Esophagus muscularis mucosa (tissue), 4 donors: ENCODE data around the gene DPP9.

ENCODE experiments used
- EP300 ChIP-seq: sonication (generic); formaldehyde crosslinking; IDR thresholded peaks from one replicate; pipeline ENCODE4 v1.6.1; 2017; ENCODE audit warnings: antibody characterized with exemption
- POLR2A ChIP-seq: fragments of 450-650 bp; IDR thresholded peaks from one replicate; pipeline ENCODE4 v1.6.1; 2017; ENCODE audit warnings: antibody characterized with exemption, moderate library complexity, mild to moderate bottlenecking, low read depth
- POLR2AphosphoS5 ChIP-seq, 2 donors: sonication (generic); formaldehyde crosslinking; IDR thresholded peaks; one replicate each; pipeline ENCODE4 v1.6.1; 2017; ENCODE audit warnings: antibody characterized with exemption in 2 of 2
- TF ChIP-seq, protein P1 (sequence below), 3 experiments: fragments of 200-600 bp in 2 of 3; fragments of 450-650 bp in 1 of 3; sonication (generic) in 2 of 3; IDR thresholded peaks; one replicate each; pipeline ENCODE4 v1.5.1; 2017 to 2019; ENCODE audit warnings: antibody characterized with exemption in 3 of 3, mild to moderate bottlenecking in 2 of 3, moderate library complexity in 1 of 3

DNA sequence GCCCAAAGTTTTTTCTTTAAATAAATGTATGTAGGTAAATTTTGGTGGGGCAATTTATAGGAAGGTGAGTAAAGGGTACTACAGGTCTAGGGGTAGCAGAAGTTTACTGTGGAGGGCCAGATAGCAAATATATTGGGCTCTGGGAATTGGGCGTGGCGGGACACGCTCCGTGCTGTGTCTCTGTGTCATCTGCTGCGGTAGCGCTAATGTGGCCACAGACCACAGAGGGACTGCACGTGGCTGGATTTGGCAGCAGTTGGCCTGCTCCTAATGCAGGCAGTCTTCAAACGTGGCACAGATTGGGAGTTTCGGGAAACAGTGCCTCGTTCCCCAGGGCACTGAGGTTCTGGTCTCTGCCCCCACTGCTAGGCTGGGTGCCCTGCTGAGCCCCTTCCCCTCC lies 36.9 kb downstream of the DPP9 start:
- TF ChIP-seq POLR2A (no peak), EP300 (no peak), POLR2AphosphoS5 (IDR thresholded peaks at IDR 0.05) (no peak)
- TF ChIP-seq, protein P1, sequence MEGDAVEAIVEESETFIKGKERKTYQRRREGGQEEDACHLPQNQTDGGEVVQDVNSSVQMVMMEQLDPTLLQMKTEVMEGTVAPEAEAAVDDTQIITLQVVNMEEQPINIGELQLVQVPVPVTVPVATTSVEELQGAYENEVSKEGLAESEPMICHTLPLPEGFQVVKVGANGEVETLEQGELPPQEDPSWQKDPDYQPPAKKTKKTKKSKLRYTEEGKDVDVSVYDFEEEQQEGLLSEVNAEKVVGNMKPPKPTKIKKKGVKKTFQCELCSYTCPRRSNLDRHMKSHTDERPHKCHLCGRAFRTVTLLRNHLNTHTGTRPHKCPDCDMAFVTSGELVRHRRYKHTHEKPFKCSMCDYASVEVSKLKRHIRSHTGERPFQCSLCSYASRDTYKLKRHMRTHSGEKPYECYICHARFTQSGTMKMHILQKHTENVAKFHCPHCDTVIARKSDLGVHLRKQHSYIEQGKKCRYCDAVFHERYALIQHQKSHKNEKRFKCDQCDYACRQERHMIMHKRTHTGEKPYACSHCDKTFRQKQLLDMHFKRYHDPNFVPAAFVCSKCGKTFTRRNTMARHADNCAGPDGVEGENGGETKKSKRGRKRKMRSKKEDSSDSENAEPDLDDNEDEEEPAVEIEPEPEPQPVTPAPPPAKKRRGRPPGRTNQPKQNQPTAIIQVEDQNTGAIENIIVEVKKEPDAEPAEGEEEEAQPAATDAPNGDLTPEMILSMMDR (IDR thresholded peaks at IDR 0.05): no peak
